AG04449 (cell line): ENCODE measurements around the gene AFAP1L2.

Experiments
- CTCF ChIA-PET: fragments of 350-600 bp; formaldehyde crosslinking; extraction: SDS; loops from one replicate; lab custom pipeline; 2021; ENCODE audit warnings: antibody characterized with exemption; lab: Yijun Ruan, JAX
- POLR2A ChIA-PET: fragments of 400-600, 350-600 bp; formaldehyde crosslinking; extraction: SDS; loops from one replicate; lab custom pipeline; 2020; ENCODE audit warnings: antibody characterized with exemption, inconsistent platforms; lab: Yijun Ruan, JAX
- DNase-seq: peaks from one replicate; pipeline ENCODE4 v3.0.0-alpha.2; 2010; ENCODE audit warnings: low read depth, low spot score
- H3K4me3 ChIP-seq: 2 replicates; pipeline ENCODE4 v1.5.1; 2011; ENCODE audit warnings: low read depth, mild to moderate bottlenecking, control low read depth, low read length
- TF ChIP-seq, protein P1 (sequence below): IDR thresholded peaks from one replicate; pipeline ENCODE4 v1.5.1; 2011; ENCODE audit warnings: mild to moderate bottlenecking, moderate library complexity, low read length, control low read depth, inconsistent platforms; ENCODE audit not compliant: insufficient read depth; ENCODE audit errors: missing control alignments

AFAP1L2 gene

DNA sequence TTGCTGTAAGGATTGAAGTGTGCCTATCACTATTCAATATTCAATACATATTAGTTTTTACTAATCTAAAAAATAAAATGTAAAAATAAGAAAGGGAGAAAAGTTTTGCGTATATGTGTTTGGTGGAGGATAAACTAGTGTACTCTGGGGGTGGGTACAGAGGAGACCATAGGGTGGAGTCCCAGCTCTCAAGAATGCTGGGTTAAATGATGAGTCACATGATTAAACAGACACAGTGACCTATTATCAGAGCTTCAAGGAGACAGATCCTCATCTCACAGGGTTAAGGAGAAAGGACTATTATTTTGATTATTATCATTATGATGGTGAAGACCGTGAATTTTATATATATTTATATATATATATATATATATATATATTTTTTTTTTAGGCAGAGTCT, 77.5 kb downstream of the AFAP1L2 start:
- ChIA-PET CTCF (no interaction called here), POLR2A (no interaction called here)
- TF ChIP-seq, protein P1, sequence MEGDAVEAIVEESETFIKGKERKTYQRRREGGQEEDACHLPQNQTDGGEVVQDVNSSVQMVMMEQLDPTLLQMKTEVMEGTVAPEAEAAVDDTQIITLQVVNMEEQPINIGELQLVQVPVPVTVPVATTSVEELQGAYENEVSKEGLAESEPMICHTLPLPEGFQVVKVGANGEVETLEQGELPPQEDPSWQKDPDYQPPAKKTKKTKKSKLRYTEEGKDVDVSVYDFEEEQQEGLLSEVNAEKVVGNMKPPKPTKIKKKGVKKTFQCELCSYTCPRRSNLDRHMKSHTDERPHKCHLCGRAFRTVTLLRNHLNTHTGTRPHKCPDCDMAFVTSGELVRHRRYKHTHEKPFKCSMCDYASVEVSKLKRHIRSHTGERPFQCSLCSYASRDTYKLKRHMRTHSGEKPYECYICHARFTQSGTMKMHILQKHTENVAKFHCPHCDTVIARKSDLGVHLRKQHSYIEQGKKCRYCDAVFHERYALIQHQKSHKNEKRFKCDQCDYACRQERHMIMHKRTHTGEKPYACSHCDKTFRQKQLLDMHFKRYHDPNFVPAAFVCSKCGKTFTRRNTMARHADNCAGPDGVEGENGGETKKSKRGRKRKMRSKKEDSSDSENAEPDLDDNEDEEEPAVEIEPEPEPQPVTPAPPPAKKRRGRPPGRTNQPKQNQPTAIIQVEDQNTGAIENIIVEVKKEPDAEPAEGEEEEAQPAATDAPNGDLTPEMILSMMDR, result no peak
- H3K4me3 ChIP-seq, result no peak overlapping the region
- no peak for DNase-seq

DNA sequence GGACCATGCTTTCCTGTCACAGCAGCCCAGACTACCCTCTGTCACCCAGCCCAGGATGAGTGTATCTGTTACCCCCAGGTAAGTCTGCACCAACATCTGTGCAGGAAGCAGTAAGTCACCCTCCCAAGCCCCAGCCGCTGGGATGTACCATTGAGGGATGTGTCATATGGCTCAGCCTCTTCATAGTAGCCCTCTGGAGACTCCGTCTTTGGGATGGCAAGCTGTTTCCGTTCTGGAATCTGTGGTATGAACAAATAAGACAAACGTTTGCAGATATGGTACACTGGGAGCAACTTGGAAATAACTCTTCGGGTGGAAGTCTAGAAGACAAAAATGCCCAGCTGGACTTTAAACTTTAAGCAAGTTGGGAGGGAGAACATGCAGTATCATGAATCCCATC, 81.3 kb downstream of the AFAP1L2 start:
- CTCF ChIA-PET, result interaction anchor here (2.7 kb wide), 1 partner anchor 19 kb away, joined by 10 read pairs; no protein-coding TSS in a partner anchor
- no peak overlapping the region for H3K4me3 ChIP-seq
- no peak for DNase-seq
- POLR2A ChIA-PET, result no interaction called here
- TF ChIP-seq, protein P1, result no peak

DNA sequence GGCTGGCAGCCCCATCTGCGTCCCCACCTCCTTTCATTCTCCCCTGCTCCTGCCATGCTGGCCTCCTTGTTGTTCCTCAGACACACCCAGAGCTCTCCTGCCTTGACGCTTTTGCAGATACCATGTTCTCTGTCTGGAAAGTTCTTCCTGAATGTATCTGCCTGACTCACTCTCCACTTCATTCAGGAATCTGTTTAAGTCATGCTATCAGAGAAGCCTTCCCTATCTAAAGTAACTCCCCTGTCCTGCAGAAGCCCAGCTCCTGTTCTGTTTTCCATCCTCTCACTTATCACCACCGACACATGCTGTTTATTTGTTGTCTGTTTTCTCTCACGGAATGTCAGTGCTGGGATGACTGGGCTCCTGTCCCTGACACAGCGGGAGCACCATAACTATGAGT, 82.0 kb downstream of the AFAP1L2 start:
- POLR2A ChIA-PET, result no interaction called here
- TF ChIP-seq, protein P1, result no peak
- CTCF ChIA-PET, result interaction anchor here (1.2 to 2.7 kb wide), 2 partner anchors 19 to 116 kb away, joined by 3 to 10 read pairs; no protein-coding TSS in a partner anchor

DNA sequence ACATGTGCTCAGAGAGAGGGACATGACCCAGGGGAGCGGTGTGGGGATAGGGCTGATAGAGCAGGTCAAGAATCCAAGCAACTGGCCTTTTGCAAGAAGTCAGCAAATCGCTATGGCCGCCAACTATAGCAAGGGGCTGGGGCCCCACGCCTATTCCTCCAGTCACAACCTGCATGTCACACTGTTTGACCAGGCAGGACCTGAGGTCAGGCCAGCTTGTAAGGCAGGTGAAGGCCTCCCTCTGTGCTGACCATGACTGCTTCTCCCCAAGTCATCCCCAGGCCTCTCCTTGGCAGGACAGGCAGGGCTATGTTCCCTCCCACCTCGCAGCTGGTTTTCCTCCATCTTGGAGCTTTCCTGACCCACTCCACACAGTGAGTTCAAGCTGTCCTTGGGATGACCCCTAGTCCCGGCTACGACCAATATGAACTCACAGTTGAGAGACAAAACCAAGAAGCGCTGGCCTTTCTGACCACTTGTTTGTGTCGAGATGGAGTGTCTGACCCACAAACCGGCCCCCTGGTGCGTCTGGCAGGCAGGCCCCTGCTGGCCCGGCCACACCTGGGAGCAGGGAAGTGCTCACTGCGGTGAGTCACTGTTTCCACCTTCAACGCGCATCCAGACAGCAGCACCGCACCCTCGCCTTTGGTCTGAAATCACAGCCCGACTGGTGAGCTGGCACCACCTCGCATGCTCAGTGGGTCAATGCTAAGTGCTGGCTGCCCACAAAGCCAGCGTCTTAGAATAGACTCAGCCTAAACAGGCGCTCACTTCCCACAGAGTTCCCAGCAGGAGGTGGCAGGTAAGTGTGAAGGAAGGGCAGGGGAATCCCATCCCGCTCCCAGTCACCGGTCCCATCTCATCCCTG, 83.8 kb downstream of the AFAP1L2 start:
- TF ChIP-seq, protein P1, result no peak
- ChIA-PET CTCF (no interaction called here), POLR2A (no interaction called here)
- no peak overlapping the region for H3K4me3 ChIP-seq
- no peak for DNase-seq

More for the DNA sequence above, 82.0 kb downstream of the AFAP1L2 start:
- H3K4me3 ChIP-seq, result no peak overlapping the region
- no peak for DNase-seq

DNA sequence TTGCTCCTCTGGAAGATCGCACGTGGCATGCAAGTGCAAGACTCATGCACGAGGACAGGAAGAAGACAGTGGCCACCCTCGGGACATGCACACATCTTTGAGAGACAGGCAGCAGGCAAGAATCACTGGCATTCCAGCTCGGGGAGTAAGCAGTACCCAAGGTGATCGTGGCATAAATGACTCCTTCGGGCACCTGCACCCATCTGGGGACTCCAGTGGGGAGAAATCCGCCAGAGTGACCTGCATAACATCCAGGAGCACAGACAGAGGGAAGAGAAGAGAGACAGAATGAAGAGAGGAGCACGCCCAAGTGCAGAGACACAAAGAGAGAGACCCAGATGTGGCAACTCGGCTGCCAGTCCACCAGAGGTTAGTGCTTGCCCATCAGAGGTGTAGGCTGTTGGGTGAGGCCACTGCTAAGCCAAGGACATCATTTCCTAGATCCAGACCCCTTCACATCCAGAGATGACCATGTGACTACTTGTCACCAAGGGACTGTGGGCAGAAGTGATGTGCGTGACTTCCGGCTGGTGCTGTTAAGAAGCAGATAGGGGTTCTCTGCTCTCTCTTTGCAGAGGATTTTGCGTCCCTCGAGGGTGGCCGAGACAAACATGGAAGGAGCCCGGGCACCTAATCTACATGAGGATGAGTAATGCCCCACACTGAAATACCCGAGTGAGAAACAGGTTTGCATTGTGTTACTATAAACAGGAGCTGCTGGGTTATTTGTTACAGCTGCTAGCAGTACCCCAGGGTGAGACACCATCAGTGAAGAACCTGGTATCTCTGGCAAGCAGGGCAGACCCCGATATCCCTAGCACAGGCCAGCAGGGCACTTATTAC, 84.7 kb downstream of the AFAP1L2 start:
- CTCF ChIA-PET, result no interaction called here
- POLR2A ChIA-PET, result no interaction called here
- no peak for DNase-seq
- TF ChIP-seq, protein P1, result no peak
- H3K4me3 ChIP-seq, result no peak overlapping the region

DNA sequence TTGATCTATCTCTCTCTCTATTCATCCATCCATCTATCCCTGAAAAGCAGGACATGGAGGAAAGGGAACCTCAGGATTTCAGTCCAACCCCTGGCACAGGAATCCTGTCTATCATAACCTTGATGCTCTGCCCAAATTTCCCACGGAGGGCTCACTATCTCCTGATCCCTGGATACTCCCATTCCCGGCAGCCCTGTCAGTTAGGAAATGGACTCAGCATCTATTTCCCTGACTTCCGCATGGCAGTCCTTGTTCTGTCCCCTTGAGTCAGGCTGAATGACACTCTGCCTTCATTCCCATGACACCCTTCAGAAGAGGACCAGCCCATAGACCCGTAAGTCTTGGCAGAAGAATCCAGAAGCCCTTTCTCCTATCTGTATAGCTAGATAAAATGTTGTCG, 87.6 kb downstream of the AFAP1L2 start:
- TF ChIP-seq, protein P1, result no peak
- ChIA-PET POLR2A (no interaction called here), CTCF (interaction anchor here (1.7 to 3.6 kb wide), 2 partner anchors 9 to 13 kb away, joined by 7 to 11 read pairs; no protein-coding TSS in a partner anchor)
- H3K4me3 ChIP-seq, result no peak overlapping the region
- no peak for DNase-seq
